ENCODE results near the gene AK2.
"Not testable (repeated sequence)": the region's sequence is repeated elsewhere in the genome, so short reads cannot be mapped to it uniquely, and the experiment has no call there.

AK2 gene

GRCh38 chr1:33001282-33001681, 35.4 kb downstream of the AK2 start:
- Histone ChIP-seq H3K9me3 (ENCODE audit: severe bottlenecking) (no peaks in the 10 kb centered on the region), H3K4me3 (ENCODE audit: severe bottlenecking) (no peak overlapping the region), H3K36me3 (ENCODE audit: low read depth) (no peaks in the 10 kb centered on the region), H3K27me3 (ENCODE audit: insufficient read depth, poor library complexity, severe bottlenecking) (no peaks in the 10 kb centered on the region), H3K4me1 (ENCODE audit: insufficient read depth, poor library complexity, severe bottlenecking) (peaks cover 26% of the 10 kb centered on the region), H3K27ac (ENCODE audit: poor library complexity, severe bottlenecking) (no peak overlapping the region)
- DNase-seq (ENCODE audit: low spot score) (no peak), ATAC-seq (ENCODE audit: low read depth) (no peak)
- TF ChIP-seq, protein P1, sequence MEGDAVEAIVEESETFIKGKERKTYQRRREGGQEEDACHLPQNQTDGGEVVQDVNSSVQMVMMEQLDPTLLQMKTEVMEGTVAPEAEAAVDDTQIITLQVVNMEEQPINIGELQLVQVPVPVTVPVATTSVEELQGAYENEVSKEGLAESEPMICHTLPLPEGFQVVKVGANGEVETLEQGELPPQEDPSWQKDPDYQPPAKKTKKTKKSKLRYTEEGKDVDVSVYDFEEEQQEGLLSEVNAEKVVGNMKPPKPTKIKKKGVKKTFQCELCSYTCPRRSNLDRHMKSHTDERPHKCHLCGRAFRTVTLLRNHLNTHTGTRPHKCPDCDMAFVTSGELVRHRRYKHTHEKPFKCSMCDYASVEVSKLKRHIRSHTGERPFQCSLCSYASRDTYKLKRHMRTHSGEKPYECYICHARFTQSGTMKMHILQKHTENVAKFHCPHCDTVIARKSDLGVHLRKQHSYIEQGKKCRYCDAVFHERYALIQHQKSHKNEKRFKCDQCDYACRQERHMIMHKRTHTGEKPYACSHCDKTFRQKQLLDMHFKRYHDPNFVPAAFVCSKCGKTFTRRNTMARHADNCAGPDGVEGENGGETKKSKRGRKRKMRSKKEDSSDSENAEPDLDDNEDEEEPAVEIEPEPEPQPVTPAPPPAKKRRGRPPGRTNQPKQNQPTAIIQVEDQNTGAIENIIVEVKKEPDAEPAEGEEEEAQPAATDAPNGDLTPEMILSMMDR (IDR thresholded peaks at IDR 0.05; ENCODE audit: poor library complexity, severe bottlenecking): peak; percentile 37

GRCh38 chr1:33000427-33001026, 36.2 kb downstream of the AK2 start:
- DNase-seq (ENCODE audit: low spot score): no peak
- Histone ChIP-seq H3K9me3 (ENCODE audit: severe bottlenecking) (no peaks in the 10 kb centered on the region), H3K4me3 (ENCODE audit: severe bottlenecking) (no peak overlapping the region), H3K27me3 (ENCODE audit: insufficient read depth, poor library complexity, severe bottlenecking) (no peaks in the 10 kb centered on the region), H3K4me1 (ENCODE audit: insufficient read depth, poor library complexity, severe bottlenecking) (peaks cover 26% of the 10 kb centered on the region), H3K36me3 (ENCODE audit: low read depth) (no peaks in the 10 kb centered on the region), H3K27ac (ENCODE audit: poor library complexity, severe bottlenecking) (no peak overlapping the region)
- no peak for ATAC-seq (ENCODE audit: low read depth)
- TF ChIP-seq, protein P1 (IDR thresholded peaks at IDR 0.05; ENCODE audit: poor library complexity, severe bottlenecking): no peak

GRCh38 chr1:32998997-32999396, 37.7 kb downstream of the AK2 start:
- no peaks in the 10 kb centered on the region for H3K9me3 ChIP-seq (ENCODE audit: severe bottlenecking)
- H3K4me1 ChIP-seq (ENCODE audit: insufficient read depth, poor library complexity, severe bottlenecking): peaks cover 11% of the 10 kb centered on the region
- no peak for ATAC-seq (ENCODE audit: low read depth)
- no peaks in the 10 kb centered on the region for H3K36me3 ChIP-seq (ENCODE audit: low read depth)
- peak overlapping the region; percentile 62 for H3K27ac ChIP-seq (ENCODE audit: poor library complexity, severe bottlenecking)
- DNase-seq (ENCODE audit: low spot score): no peak
- TF ChIP-seq, protein P1 (IDR thresholded peaks at IDR 0.05; ENCODE audit: poor library complexity, severe bottlenecking): no peak
- H3K27me3 ChIP-seq (ENCODE audit: insufficient read depth, poor library complexity, severe bottlenecking): no peaks in the 10 kb centered on the region
- no peak overlapping the region for H3K4me3 ChIP-seq (ENCODE audit: severe bottlenecking)

DNA sequence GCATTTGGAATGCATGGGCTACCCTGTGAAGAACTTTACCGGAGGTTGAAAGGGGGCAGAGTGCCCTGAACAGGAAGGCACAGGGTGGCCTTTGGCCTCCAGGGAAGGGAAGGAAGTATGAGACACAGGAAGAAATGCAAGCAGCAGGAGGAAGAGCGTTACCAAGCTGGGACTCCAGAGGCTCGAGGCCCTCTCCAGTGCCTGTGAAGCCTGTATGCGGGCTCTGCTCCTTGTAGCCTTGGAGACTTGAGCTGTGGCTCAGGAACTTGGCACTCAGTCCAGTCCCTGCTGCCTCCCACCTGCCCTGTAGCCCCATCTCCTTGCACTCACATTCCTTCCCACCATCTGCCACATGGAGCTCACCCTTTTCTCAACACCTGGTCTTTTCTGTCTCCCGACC, 38.6 kb downstream of the AK2 start:
- TF ChIP-seq, protein P1 (IDR thresholded peaks at IDR 0.05; ENCODE audit: poor library complexity, severe bottlenecking): no peak
- peaks cover 2% of the 10 kb centered on the region for H3K4me1 ChIP-seq (ENCODE audit: insufficient read depth, poor library complexity, severe bottlenecking)
- H3K27ac ChIP-seq (ENCODE audit: poor library complexity, severe bottlenecking): peak overlapping the region; percentile 62
- H3K9me3 ChIP-seq (ENCODE audit: severe bottlenecking): no peaks in the 10 kb centered on the region
- ATAC-seq (ENCODE audit: low read depth): peak; percentile 3; the same call in 1 of the 3 replicates
- H3K27me3 ChIP-seq (ENCODE audit: insufficient read depth, poor library complexity, severe bottlenecking): no peaks in the 10 kb centered on the region
- H3K36me3 ChIP-seq (ENCODE audit: low read depth): no peaks in the 10 kb centered on the region
- no peak overlapping the region for H3K4me3 ChIP-seq (ENCODE audit: severe bottlenecking)
- no peak for DNase-seq (ENCODE audit: low spot score)

- H3K27ac ChIP-seq (ENCODE audit: poor library complexity, severe bottlenecking): peak overlapping the region; percentile 62
- no peak overlapping the region for H3K4me3 ChIP-seq (ENCODE audit: severe bottlenecking)
Measured at GRCh38 chr1:32997381-32997891, 39.2 kb downstream of the AK2 start.

GRCh38 chr1:32993324-32993636, 43.4 kb downstream of the AK2 start:
- H3K9me3 ChIP-seq (ENCODE audit: severe bottlenecking); DNase-seq (ENCODE audit: low spot score); ATAC-seq (ENCODE audit: low read depth); H3K27me3 ChIP-seq (ENCODE audit: insufficient read depth, poor library complexity, severe bottlenecking); H3K36me3 ChIP-seq (ENCODE audit: low read depth); H3K4me3 ChIP-seq (ENCODE audit: severe bottlenecking): not testable (repeated sequence)
- H3K27ac ChIP-seq (ENCODE audit: poor library complexity, severe bottlenecking): peak overlapping the region; percentile 90
- H3K4me1 ChIP-seq (ENCODE audit: insufficient read depth, poor library complexity, severe bottlenecking): peaks cover 42% of the 10 kb centered on the region

More at GRCh38 chr1:32997381-32997891, 39.2 kb downstream of the AK2 start:
- TF ChIP-seq, protein P1 (IDR thresholded peaks at IDR 0.05; ENCODE audit: poor library complexity, severe bottlenecking): no peak
- DNase-seq (ENCODE audit: low spot score) (no peak), ATAC-seq (ENCODE audit: low read depth) (peak; percentile 33; the same call in 2 of the 3 replicates)
- Histone ChIP-seq H3K9me3 (ENCODE audit: severe bottlenecking) (no peaks in the 10 kb centered on the region), H3K36me3 (ENCODE audit: low read depth) (no peaks in the 10 kb centered on the region), H3K27me3 (ENCODE audit: insufficient read depth, poor library complexity, severe bottlenecking) (no peaks in the 10 kb centered on the region), H3K4me1 (ENCODE audit: insufficient read depth, poor library complexity, severe bottlenecking) (peaks cover 7% of the 10 kb centered on the region)
